Measurements from ENCODE around the gene ZBTB46. TPM values are rescaled to one million over a fixed set of nuclear protein-coding genes. Genes with fewer than 3 reads are reported as not detected.
A peak's percentile ranks its signal among the peaks of the same experiment; 100 is the strongest.
"Not testable (repeated sequence)": the region's sequence is repeated elsewhere in the genome, so short reads cannot be mapped to it uniquely, and the experiment has no call there.

Gene ZBTB46
- total and polyA plus RNA-seq, 4 donors = 0.79 to 12.1 (median 4.7) TPM

- Histone ChIP-seq H3K9ac (ENCODE audit: low read depth in 1 of 2, low read length in 2 of 2) (no peak overlapping the region), H3K4me3 (ENCODE audit: low read depth in 1 of 3, low read length in 3 of 3) (no peak overlapping the region), H3K9me3 (ENCODE audit: control insufficient read depth in 4 of 4, low read length in 3 of 4) (no peaks in the 10 kb centered on the region), H3K4me1 (ENCODE audit: control insufficient read depth in 4 of 4, insufficient read depth in 4 of 4, low read length in 3 of 4) (peaks cover 0 to 2% (median 1%) of the 10 kb centered on the region in 4 donors), H3K27me3 (ENCODE audit: control insufficient read depth in 4 of 4, insufficient read depth in 4 of 4, low read length in 3 of 4) (no peaks in the 10 kb centered on the region), H3K36me3 (ENCODE audit: control insufficient read depth in 4 of 4, insufficient read depth in 3 of 4, low read depth in 1 of 4, low read length in 3 of 4) (no peaks in the 10 kb centered on the region), H3K27ac (ENCODE audit: low read depth in 1 of 2, low read length in 2 of 2) (no peak overlapping the region)
- no peak for TF ChIP-seq SP1 (IDR thresholded peaks at IDR 0.05)
- no peak for TF ChIP-seq RAD21 (IDR thresholded peaks at IDR 0.05)
- TF ChIP-seq HNF4G (IDR thresholded peaks at IDR 0.05) = no peak
- TF ChIP-seq, protein P1, sequence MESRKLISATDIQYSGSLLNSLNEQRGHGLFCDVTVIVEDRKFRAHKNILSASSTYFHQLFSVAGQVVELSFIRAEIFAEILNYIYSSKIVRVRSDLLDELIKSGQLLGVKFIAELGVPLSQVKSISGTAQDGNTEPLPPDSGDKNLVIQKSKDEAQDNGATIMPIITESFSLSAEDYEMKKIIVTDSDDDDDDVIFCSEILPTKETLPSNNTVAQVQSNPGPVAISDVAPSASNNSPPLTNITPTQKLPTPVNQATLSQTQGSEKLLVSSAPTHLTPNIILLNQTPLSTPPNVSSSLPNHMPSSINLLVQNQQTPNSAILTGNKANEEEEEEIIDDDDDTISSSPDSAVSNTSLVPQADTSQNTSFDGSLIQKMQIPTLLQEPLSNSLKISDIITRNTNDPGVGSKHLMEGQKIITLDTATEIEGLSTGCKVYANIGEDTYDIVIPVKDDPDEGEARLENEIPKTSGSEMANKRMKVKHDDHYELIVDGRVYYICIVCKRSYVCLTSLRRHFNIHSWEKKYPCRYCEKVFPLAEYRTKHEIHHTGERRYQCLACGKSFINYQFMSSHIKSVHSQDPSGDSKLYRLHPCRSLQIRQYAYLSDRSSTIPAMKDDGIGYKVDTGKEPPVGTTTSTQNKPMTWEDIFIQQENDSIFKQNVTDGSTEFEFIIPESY (IDR thresholded peaks at IDR 0.05) = no peak
- TF ChIP-seq EGR1 (IDR thresholded peaks at IDR 0.05; ENCODE audit: low read depth in 2 of 2) = no peak
- TF ChIP-seq YY1 (IDR thresholded peaks at IDR 0.05) = no peak
- TF ChIP-seq JUND (IDR thresholded peaks at IDR 0.05) = no peak
- TF ChIP-seq, protein P2, sequence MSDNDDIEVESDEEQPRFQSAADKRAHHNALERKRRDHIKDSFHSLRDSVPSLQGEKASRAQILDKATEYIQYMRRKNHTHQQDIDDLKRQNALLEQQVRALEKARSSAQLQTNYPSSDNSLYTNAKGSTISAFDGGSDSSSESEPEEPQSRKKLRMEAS (IDR thresholded peaks at IDR 0.05) = no peak
- TF ChIP-seq HNF4A (conservative IDR thresholded peaks at IDR 0.05) = no peak
- no peak for TF ChIP-seq ATF3 (IDR thresholded peaks at IDR 0.05)
- no peak for TF ChIP-seq RXRA (IDR thresholded peaks at IDR 0.05)
- TF ChIP-seq FOXA2 (IDR thresholded peaks at IDR 0.05) = no peak
- no peak for TF ChIP-seq FOXA1 (IDR thresholded peaks at IDR 0.05)
- no peak for TF ChIP-seq TAF1 (conservative IDR thresholded peaks at IDR 0.05)
- TF ChIP-seq GABPA (IDR thresholded peaks at IDR 0.05 in 1 of 2, conservative IDR thresholded peaks at IDR 0.05 in 1 of 2) = no peak
- no peak for DNase-seq (ENCODE audit: low spot score)
- WGBS = 96% methylated on average over 13 of the region's 13 CpGs
These were observed 53.5 kb downstream of the ZBTB46 start for GRCh38 chr20:63777614-63778013.

DNA sequence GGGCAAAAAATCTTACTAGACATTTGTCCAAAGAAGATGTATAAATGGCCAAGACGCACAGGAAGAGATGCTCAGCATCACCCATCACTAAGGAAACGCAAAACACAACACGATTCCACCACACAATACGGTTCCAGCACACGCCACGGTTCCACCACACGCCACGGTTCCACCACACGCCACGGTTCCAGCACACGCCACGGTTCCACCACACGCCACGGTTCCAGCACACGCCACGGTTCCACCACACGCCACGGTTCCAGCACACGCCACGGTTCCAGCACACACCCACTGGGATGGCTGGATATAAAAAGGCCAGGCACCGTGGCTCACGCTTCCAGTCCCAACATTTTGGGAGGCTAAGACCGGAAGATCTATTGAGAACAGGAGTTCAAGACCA is 54.2 kb downstream of the ZBTB46 start:
- WGBS = 95% methylated on average over 19 of the region's 23 CpGs
- DNase-seq (ENCODE audit: low spot score); H3K27me3 ChIP-seq (ENCODE audit: control insufficient read depth in 4 of 4, insufficient read depth in 4 of 4, low read length in 3 of 4); H3K27ac ChIP-seq (ENCODE audit: low read depth in 1 of 2, low read length in 2 of 2); H3K4me3 ChIP-seq (ENCODE audit: low read depth in 1 of 3, low read length in 3 of 3); H3K9ac ChIP-seq (ENCODE audit: low read depth in 1 of 2, low read length in 2 of 2); H3K9me3 ChIP-seq (ENCODE audit: control insufficient read depth in 4 of 4, low read length in 3 of 4); H3K4me1 ChIP-seq (ENCODE audit: control insufficient read depth in 4 of 4, insufficient read depth in 4 of 4, low read length in 3 of 4); H3K36me3 ChIP-seq (ENCODE audit: control insufficient read depth in 4 of 4, insufficient read depth in 3 of 4, low read depth in 1 of 4, low read length in 3 of 4): not testable (repeated sequence)

- TF ChIP-seq RAD21 (IDR thresholded peaks at IDR 0.05) (peak in 1 of 2 donors; percentile 52), ATF3 (IDR thresholded peaks at IDR 0.05) (no peak), EGR1 (IDR thresholded peaks at IDR 0.05; ENCODE audit: low read depth in 2 of 2) (no peak), FOXA2 (IDR thresholded peaks at IDR 0.05) (no peak), NR2F2 (IDR thresholded peaks at IDR 0.05) (no peak)
- Histone ChIP-seq H3K4me1 (ENCODE audit: control insufficient read depth in 4 of 4, insufficient read depth in 4 of 4, low read length in 3 of 4) (peaks cover 0 to 2% (median 1%) of the 10 kb centered on the region in 4 donors), H3K27me3 (ENCODE audit: control insufficient read depth in 4 of 4, insufficient read depth in 4 of 4, low read length in 3 of 4) (no peaks in the 10 kb centered on the region), H3K9me3 (ENCODE audit: control insufficient read depth in 4 of 4, low read length in 3 of 4) (no peaks in the 10 kb centered on the region), H3K4me3 (ENCODE audit: low read depth in 1 of 3, low read length in 3 of 3) (no peak overlapping the region), H3K9ac (ENCODE audit: low read depth in 1 of 2, low read length in 2 of 2) (no peak overlapping the region), H3K36me3 (ENCODE audit: control insufficient read depth in 4 of 4, insufficient read depth in 3 of 4, low read depth in 1 of 4, low read length in 3 of 4) (no peaks in the 10 kb centered on the region), H3K27ac (ENCODE audit: low read depth in 1 of 2, low read length in 2 of 2) (no peak overlapping the region)
- DNase-seq (ENCODE audit: low spot score) = peak; percentile 70
- 61% methylated on average over 67 of the region's 67 CpGs for WGBS
These were observed 55.7 kb downstream of the ZBTB46 start for GRCh38 chr20:63775096-63775978.
